ENCODE results near the gene TSNAX. TPM values are rescaled to one million over a fixed set of nuclear protein-coding genes. Genes with fewer than 3 reads are reported as not detected.

The TSNAX gene
- total and polyA plus RNA-seq, 7 donors: 17.7 to 37.5 (median 29.3) TPM

- TF ChIP-seq POLR2A (IDR thresholded peaks at IDR 0.05) (no peak), EP300 (IDR thresholded peaks at IDR 0.05) (no peak), CTCF (IDR thresholded peaks at IDR 0.05) (no peak), POLR2AphosphoS5 (IDR thresholded peaks at IDR 0.05) (no peak)
- intact Hi-C loops (cut with DNase I): no loop called here
- WGBS, 2 donors: 82 to 90% methylated on average over 5 of the region's 5 CpGs
- Histone ChIP-seq H3K9me3 (no peaks in the 10 kb centered on the region), H3K27ac (no peak overlapping the region), H3K4me1 (no peaks in the 10 kb centered on the region), H3K27me3 (peaks cover 0 to 3% (median 0%) of the 10 kb centered on the region in 3 donors), H3K4me3 (no peak overlapping the region), H3K36me3 (no peaks in the 10 kb centered on the region)
- DNase-seq: no peak
These were observed 83.4 kb downstream of the TSNAX start for GRCh38 chr1:231611851-231612250.

GRCh38 chr1:231612393-231613089 lies 84.1 kb downstream of the TSNAX start:
- Histone ChIP-seq H3K27me3 (peaks cover 0 to 3% (median 0%) of the 10 kb centered on the region in 3 donors), H3K36me3 (no peaks in the 10 kb centered on the region), H3K4me3 (no peak overlapping the region), H3K4me1 (no peaks in the 10 kb centered on the region), H3K9me3 (no peaks in the 10 kb centered on the region), H3K27ac (no peak overlapping the region)
- WGBS, 2 donors: 44 to 86% methylated on average over 10 of the region's 10 CpGs
- intact Hi-C loops (cut with DNase I): no loop called here
- no peak for DNase-seq
- TF ChIP-seq POLR2AphosphoS5 (IDR thresholded peaks at IDR 0.05): no peak
- no peak for TF ChIP-seq EP300 (IDR thresholded peaks at IDR 0.05)
- no peak for TF ChIP-seq POLR2A (IDR thresholded peaks at IDR 0.05)
- no peak for TF ChIP-seq CTCF (IDR thresholded peaks at IDR 0.05)

- H3K4me3 ChIP-seq: no peak overlapping the region
- H3K9me3 ChIP-seq: no peaks in the 10 kb centered on the region
- H3K27ac ChIP-seq: no peak overlapping the region
- intact Hi-C loops (cut with DNase I): no loop called here
- H3K36me3 ChIP-seq: no peaks in the 10 kb centered on the region
- TF ChIP-seq POLR2AphosphoS5 (IDR thresholded peaks at IDR 0.05): no peak
- no peak for TF ChIP-seq EP300 (IDR thresholded peaks at IDR 0.05)
- TF ChIP-seq POLR2A (IDR thresholded peaks at IDR 0.05): no peak
- TF ChIP-seq CTCF (IDR thresholded peaks at IDR 0.05): no peak
- 59 to 82% methylated on average over 7 of the region's 7 CpGs for WGBS, 2 donors
- no peak for DNase-seq
- no peaks in the 10 kb centered on the region for H3K4me1 ChIP-seq
- peaks cover 0 to 3% (median 0%) of the 10 kb centered on the region in 3 donors for H3K27me3 ChIP-seq
These were observed 85.2 kb downstream of the TSNAX start for GRCh38 chr1:231613419-231614349.

Other genes starting within 250 kb of the TSNAX start
- 10 to 100 TPM in 3 of 4 donors, 1 to 10 TPM in 1; 9.5 to 11.7 (median 11.3) TPM for gene EXOC8, start 190.8 kb upstream of the TSNAX start, total RNA-seq
- gene EXOC8, start 190.8 kb upstream of the TSNAX start, polyA plus RNA-seq: 1 to 10 TPM; 3.0 to 6.6 (median 3.9) TPM
- 10 to 100 TPM; 10.5 to 16.1 (median 13.2) TPM for gene SPRTN, start 190.4 kb upstream of the TSNAX start, total RNA-seq
- 1 to 10 TPM; 5.2 to 6.0 (median 5.3) TPM for gene SPRTN, start 190.4 kb upstream of the TSNAX start, polyA plus RNA-seq
- gene EGLN1, start 106.4 kb upstream of the TSNAX start, total RNA-seq: 10 to 100 TPM; 37.8 to 51.7 (median 46.0) TPM
- 10 to 100 TPM; 16.2 to 36.3 (median 18.0) TPM for gene EGLN1, start 106.4 kb upstream of the TSNAX start, polyA plus RNA-seq
- gene DISC1, start 98.1 kb downstream of the TSNAX start, total RNA-seq: 10 to 100 TPM in 1 of 4 donors, 1 to 10 TPM in 3; 5.8 to 14.1 (median 8.1) TPM
- gene DISC1, start 98.1 kb downstream of the TSNAX start, polyA plus RNA-seq: 1 to 10 TPM; 1.2 to 2.7 (median 2.1) TPM

Measured in sigmoid colon (tissue), 7 donors.